Psoas muscle (tissue), 8 donors: ENCODE measurements around the gene CLPTM1L. TPM values are rescaled to one million over a fixed set of nuclear protein-coding genes. Genes with fewer than 3 reads are reported as not detected.

ENCODE experiments used
- ATAC-seq, 4 donors: fragments of 200-7000 bp; cut with Tn5 transposase; one replicate each; pipeline ENCODE4 v1.9.1; 2020; ENCODE audit warnings: moderate library complexity in 3 of 4, mild to moderate bottlenecking in 2 of 4
- DNase-seq, 2 donors: peaks; one replicate each; pipeline ENCODE4 v3.0.0-alpha.2; 2020
- H3K27ac ChIP-seq: fragments of 200-600 bp; one replicate; pipeline ENCODE4 v1.8.0; 2022
- H3K27me3 ChIP-seq, 3 donors: fragments of 200-600 bp in 1 of 3; one replicate each; pipeline versions ENCODE4 v1.6.1 to v1.8.0; 2013 to 2022; ENCODE audit warnings: low read length in 2 of 3, mild to moderate bottlenecking in 2 of 3, moderate library complexity in 1 of 3; ENCODE audit not compliant: insufficient read depth in 3 of 3
- H3K36me3 ChIP-seq, 2 donors: fragments of 200-600 bp in 1 of 2; one replicate each; pipeline versions ENCODE4 v1.6.1 to v1.8.0; 2013 to 2022; ENCODE audit warnings: low read depth in 1 of 2, mild to moderate bottlenecking in 1 of 2, moderate library complexity in 1 of 2; ENCODE audit not compliant: insufficient read depth in 1 of 2
- H3K4me1 ChIP-seq: fragments of 200-600 bp; one replicate; pipeline ENCODE4 v1.8.0; 2022
- H3K4me3 ChIP-seq: fragments of 200-600 bp; one replicate; pipeline ENCODE4 v1.8.0; 2022; ENCODE audit warnings: mild to moderate bottlenecking
- H3K9me3 ChIP-seq: fragments of 200-600 bp; one replicate; pipeline ENCODE4 v1.8.0; 2022
- CTCF ChIP-seq: fragments of 200-600 bp; IDR thresholded peaks from one replicate; pipeline ENCODE4 v1.8.0; 2022; ENCODE audit warnings: antibody characterized with exemption
- WGBS, 3 donors: extraction: QIAGEN DNeasy Blood & Tissue Kit; methylation state at CpG; one replicate each; pipeline versions ENCODE4 v1.1.6 to v1.1.7; 2013; 5-methylcytosine and 5-hydroxymethylcytosine counted together
- intact Hi-C, 2 donors: fragments of 100-400 bp; cut with DNase I; formaldehyde crosslinking; loops; one replicate each; pipeline versions ENCODE4 v1.11.0 to v1.14.2; 2022
- long read RNA-seq, 2 donors: library from polyadenylated mRNA; unstranded; transcript quantifications; one replicate each; pipeline ENCODE4 v2.0.0, GENCODE V29; 2021
- polyA plus RNA-seq, 3 donors: library from polyadenylated mRNA; stranded (reverse); fragments of 200-250 nt; gene quantifications; one replicate each; pipeline ENCODE4 v1.2.3, GENCODE V29; 2013
- total RNA-seq, 4 donors: library from RNA; stranded (reverse); fragmentation: NEBNext Ultra II Directional in 2 of 4; extraction: Animal tissue kit (Norgen Biotek cat#: 25700) in 2 of 4; gene quantifications; one replicate each; pipeline versions ENCODE4 v1.2.1 to v1.2.4, GENCODE V29; 2021 to 2023
- donor health status: healthy with polysubstance abuse.
- donor health status: DM: no; HTN: no; CAD: no; lungs with moderate emphysema.
- donor health status: Bipolar disorder and iron deficiency.
- donor health status: healthy.
- donor health status: DM: yes; HTN: yes; CAD: no.
- donor health status: DM: no; HTN: no; CAD: no.
- donor health status: DM: no; HTN: no; CAD: no.
- donor health status: DM: yes; HTN: yes; CAD: no.

Gene CLPTM1L
- total RNA-seq (10 to 100 TPM; 24.9 to 37.2 (median 33.1) TPM), polyA plus RNA-seq (10 to 100 TPM; 24.2 to 92.4 (median 52.3) TPM)
- long read RNA-seq, donor 1, transcript CLPTM1L-201 (17 exons, 2,500 nt) = major isoform, 70 of 92 reads
- long read RNA-seq, donor 1, partial matches to known transcripts = 5 of 92 reads
- long read RNA-seq, donor 1, other reads (novel, unspliced or antisense) = 17 of 92 reads
- long read RNA-seq, donor 2, transcript CLPTM1L-201 (17 exons, 2,500 nt) = major isoform, 152 of 183 reads
- long read RNA-seq, donor 2, partial matches to known transcripts = 9 of 183 reads
- long read RNA-seq, donor 2, other reads (novel, unspliced or antisense) = 21 of 183 reads

- 1 to 2% (median 1%) methylated on average over 49 to 87 of the region's 87 CpGs for WGBS, 3 donors
- intact Hi-C loops = loop anchor here (10.0 kb wide), 3 partner anchors 180 to 460 kb away; partner anchors contain the start of genes LPCAT1 (in 1 of the 2) and NDUFS6 (in 1 of the 2)
- Histone ChIP-seq H3K27me3 (no peaks in the 10 kb centered on the region), H3K27ac (peak within 1 kb of the TSS; percentile 88), H3K4me1 (peaks cover 18% of the 10 kb centered on the region), H3K4me3 (peak within 1 kb of the TSS; percentile 97), H3K36me3 (peaks cover 4 to 32% of the 10 kb centered on the region in 2 donors), H3K9me3 (no peaks in the 10 kb centered on the region)
- no peak for TF ChIP-seq CTCF
- DNase-seq = peak; percentile 91 to 94
- ATAC-seq = peak; percentile 97 to 99 (median 98)
Observed at GRCh38 chr5:1344975-1345838, at the start of gene CLPTM1L. Gene CLPTM1L (minus strand): TSS chr5:1345099. CDS start chr5:1344841, 258 bp downstream.

- intact Hi-C loops = no loop called here
Observed at GRCh38 chr5:1393571-1394501, 48.9 kb upstream of the CLPTM1L start.

GRCh38 chr5:1392801-1393565, 48.1 kb upstream of the CLPTM1L start:
- no peaks in the 10 kb centered on the region for H3K9me3 ChIP-seq
- H3K27ac ChIP-seq = no peak overlapping the region
- H3K36me3 ChIP-seq = no peaks in the 10 kb centered on the region
- TF ChIP-seq CTCF = no peak
- no peaks in the 10 kb centered on the region for H3K4me1 ChIP-seq
- no peak overlapping the region for H3K4me3 ChIP-seq
- H3K27me3 ChIP-seq = peaks cover 3 to 71% (median 17%) of the 10 kb centered on the region in 3 donors
- WGBS, 3 donors = 56 to 62% (median 59%) methylated on average over 22 of the region's 22 CpGs
- DNase-seq = peak in 1 of 2 donors; percentile 34
- ATAC-seq = no peak
- intact Hi-C loops = no loop called here

More at GRCh38 chr5:1393571-1394501, 48.9 kb upstream of the CLPTM1L start:
- DNase-seq = peak in 1 of 2 donors; percentile 19
- Histone ChIP-seq H3K4me1 (no peaks in the 10 kb centered on the region), H3K27ac (no peak overlapping the region), H3K9me3 (no peaks in the 10 kb centered on the region), H3K36me3 (no peaks in the 10 kb centered on the region), H3K27me3 (peaks cover 3 to 75% (median 14%) of the 10 kb centered on the region in 3 donors), H3K4me3 (no peak overlapping the region)
- ATAC-seq = no peak
- no peak for TF ChIP-seq CTCF
- WGBS, 3 donors = 55 to 62% (median 60%) methylated on average over 26 to 36 of the region's 36 CpGs

GRCh38 chr5:1392261-1392660, 47.4 kb upstream of the CLPTM1L start:
- 77 to 79% (median 78%) methylated on average over 10 to 11 of the region's 11 CpGs for WGBS, 3 donors
- DNase-seq = peak in 1 of 2 donors; percentile 23
- H3K27me3 ChIP-seq = peaks cover 3 to 74% (median 18%) of the 10 kb centered on the region in 3 donors
- intact Hi-C loops = no loop called here
- no peaks in the 10 kb centered on the region for H3K9me3 ChIP-seq
- no peak overlapping the region for H3K27ac ChIP-seq
- H3K36me3 ChIP-seq = no peaks in the 10 kb centered on the region
- no peaks in the 10 kb centered on the region for H3K4me1 ChIP-seq
- H3K4me3 ChIP-seq = no peak overlapping the region
- TF ChIP-seq CTCF = no peak
- no peak for ATAC-seq
